ENCODE results near the gene ASZ1. TPM values are rescaled to one million over a fixed set of nuclear protein-coding genes. Genes with fewer than 3 reads are reported as not detected.

ASZ1 gene
- total RNA-seq, 2 experiments from 2014 or later: not detected

GRCh38 chr7:117313582-117313981 is 113.7 kb downstream of the ASZ1 start:
- no peaks in the 10 kb centered on the region for H3K36me3 Mint-ChIP-seq (ENCODE audit: low read depth)
- no peaks in the 10 kb centered on the region for H3K9me3 Mint-ChIP-seq
- no peak overlapping the region for H3K27ac Mint-ChIP-seq
- POLR2A ChIA-PET: no interaction called here
- H3K4me3 Mint-ChIP-seq: no peak overlapping the region
- CTCF ChIA-PET: no interaction called here
- no peak for DNase-seq
- H3K4me1 Mint-ChIP-seq: no peaks in the 10 kb centered on the region
- peaks cover 8% of the 10 kb centered on the region for H3K27me3 Mint-ChIP-seq

Other genes with a start within 250 kb of the ASZ1 start
- gene WNT2, start 104.4 kb downstream of the ASZ1 start, total RNA-seq: not detected
- gene CFTR, start 52.5 kb upstream of the ASZ1 start, total RNA-seq: not detected

All from activated CD4-positive, alpha-beta memory T cell treated with anti-CD3 and anti-CD28 coated beads, Interleukin-2, amount 10 ng/mL, durations not matched to agents 7 days and 5 days (primary cell).